Fibroblast of lung (primary cell): ENCODE results near the gene TXNDC5. TPM values are rescaled to one million over a fixed set of nuclear protein-coding genes. Genes with fewer than 3 reads are reported as not detected.

ENCODE experiments used
- DNase-seq, 2 donors: peaks; one replicate each; pipeline versions ENCODE4 v3.0.0 to v3.0.0-alpha.2; 2010; ENCODE audit warnings: low read depth in 2 of 2
- H2AFZ ChIP-seq: 2 replicates; pipeline ENCODE4 v1.5.1; 2012; ENCODE audit warnings: low read length, control low read depth, inconsistent platforms
- H3K27ac ChIP-seq: 2 replicates; pipeline ENCODE4 v1.5.1; 2011; ENCODE audit warnings: low read length, control low read depth; ENCODE audit not compliant: insufficient read depth
- H3K27me3 ChIP-seq: 2 replicates; pipeline ENCODE4 v1.5.1; 2011; ENCODE audit warnings: mild to moderate bottlenecking, low read length; ENCODE audit not compliant: control insufficient read depth, insufficient read depth
- H3K36me3 ChIP-seq: 2 replicates; pipeline ENCODE4 v1.5.1; 2011; ENCODE audit warnings: low read length; ENCODE audit not compliant: control insufficient read depth, insufficient read depth
- H3K4me1 ChIP-seq: 2 replicates; pipeline ENCODE4 v1.5.1; 2011; ENCODE audit warnings: low read length; ENCODE audit not compliant: control insufficient read depth, insufficient read depth; ENCODE audit errors: extremely low read depth
- H3K4me2 ChIP-seq: 2 replicates; pipeline ENCODE4 v1.5.1; 2011; ENCODE audit warnings: low read length, control low read depth; ENCODE audit not compliant: insufficient read depth; ENCODE audit errors: extremely low read depth
- H3K4me3 ChIP-seq, 4 experiments: fragments of 200-600 bp in 1 of 4; sonication (generic) in 1 of 4; replicated peaks in 1 of 4; 2 replicates each; pipeline ENCODE4 v1.5.1; 2011 to 2016; ENCODE audit warnings: low read length in 4 of 4, low read depth in 3 of 4, mild to moderate bottlenecking in 3 of 4, control low read depth in 2 of 4, inconsistent platforms in 1 of 4, mixed read lengths in 1 of 4; ENCODE audit not compliant: insufficient read depth in 1 of 4; ENCODE audit errors: control extremely low read depth in 1 of 4
- H3K79me2 ChIP-seq: 2 replicates; pipeline ENCODE4 v1.5.1; 2012; ENCODE audit warnings: mild to moderate bottlenecking, low read length, inconsistent platforms; ENCODE audit not compliant: control insufficient read depth, insufficient read depth
- H3K9ac ChIP-seq: 2 replicates; pipeline ENCODE4 v1.5.1; 2011; ENCODE audit warnings: mild to moderate bottlenecking, low read length, control low read depth; ENCODE audit not compliant: insufficient read depth
- H3K9me3 ChIP-seq: 2 replicates; pipeline ENCODE4 v1.5.1; 2012; ENCODE audit warnings: low read depth, low read length; ENCODE audit not compliant: control insufficient read depth, insufficient read depth
- H4K20me1 ChIP-seq: 2 replicates; pipeline ENCODE4 v1.5.1; 2011; ENCODE audit warnings: low read length; ENCODE audit not compliant: control insufficient read depth, insufficient read depth; ENCODE audit errors: extremely low read depth
- CTCF ChIP-seq, 2 donors: IDR thresholded peaks in 1 of 2; conservative IDR thresholded peaks in 1 of 2; 1 replicate in 1 of 2; 2 replicates in 1 of 2; pipeline ENCODE4 v1.5.1; 2011 to 2012; ENCODE audit warnings: low read length in 2 of 2, control low read depth in 1 of 2, inconsistent platforms in 1 of 2, low read depth in 1 of 2, mild to moderate bottlenecking in 1 of 2
- EZH2 ChIP-seq: IDR thresholded peaks from 2 replicates; pipeline ENCODE4 v1.5.1; 2012; ENCODE audit warnings: low read length, control low read depth, mild to moderate bottlenecking; ENCODE audit errors: missing control alignments
- polyA plus RNA-seq, 2 donors: library from polyadenylated mRNA; depleted of rRNA in 1 of 2; stranded (reverse) in 1 of 2; unstranded in 1 of 2; fragments of >200 nt; gene quantifications; 2 replicates each; pipeline ENCODE4 v1.2.1, GENCODE V29; 2011 to 2012; ENCODE audit warnings: missing spikeins in 1 of 2
- total RNA-seq: library from RNA; depleted of rRNA; stranded (reverse); fragments of >200 nt; gene quantifications from 2 replicates; pipeline ENCODE4 v1.2.1, GENCODE V29; 2014

Gene TXNDC5
- total and polyA plus RNA-seq, 2 donors (not counting 1 experiment from before 2014, with no cell fraction given), result 349 to 354 TPM

GRCh38 chr6:7832904-7833750, 77.5 kb downstream of the TXNDC5 start:
- Histone ChIP-seq H3K27ac (no peak overlapping the region), H3K9ac (no peak overlapping the region), H4K20me1 (no peaks in the 10 kb centered on the region), H3K27me3 (no peaks in the 10 kb centered on the region), H3K79me2 (no peaks in the 10 kb centered on the region), H2AFZ (no peak overlapping the region), H3K4me3 (no peak overlapping the region), H3K4me1 (no peaks in the 10 kb centered on the region), H3K4me2 (no peak overlapping the region), H3K9me3 (no peaks in the 10 kb centered on the region), H3K36me3 (no peaks in the 10 kb centered on the region)
- no peak for DNase-seq
- TF ChIP-seq CTCF (conservative IDR thresholded peaks at IDR 0.05 in 1 of 2, IDR thresholded peaks at IDR 0.05 in 1 of 2; ENCODE audit: low read depth in 1 of 2, low read length in 2 of 2), result no peak
- no peak for TF ChIP-seq EZH2

Other genes with a start within 250 kb of the TXNDC5 start
- gene BMP6, start 184.7 kb downstream of the TXNDC5 start, total RNA-seq, result under 0.01 TPM in 2 replicates
- 0.09 and 0.20 TPM in 2 replicates for gene BMP6, start 184.7 kb downstream of the TXNDC5 start, polyA plus RNA-seq
- gene BLOC1S5, start 153.6 kb upstream of the TXNDC5 start, total RNA-seq, result 19.3 and 20.6 TPM in 2 replicates
- 10.1 and 10.5 TPM in 2 replicates for gene BLOC1S5, start 153.6 kb upstream of the TXNDC5 start, polyA plus RNA-seq
- 24.9 and 38.1 TPM in 2 replicates for gene EEF1E1, start 191.8 kb upstream of the TXNDC5 start, total RNA-seq
- gene EEF1E1, start 191.8 kb upstream of the TXNDC5 start, polyA plus RNA-seq, result 50.7 and 64.3 TPM in 2 replicates